ENCODE results near the gene ZNF683.
"Not testable (repeated sequence)": the region's sequence is repeated elsewhere in the genome, so short reads cannot be mapped to it uniquely, and the experiment has no call there.

ZNF683 gene

DNA sequence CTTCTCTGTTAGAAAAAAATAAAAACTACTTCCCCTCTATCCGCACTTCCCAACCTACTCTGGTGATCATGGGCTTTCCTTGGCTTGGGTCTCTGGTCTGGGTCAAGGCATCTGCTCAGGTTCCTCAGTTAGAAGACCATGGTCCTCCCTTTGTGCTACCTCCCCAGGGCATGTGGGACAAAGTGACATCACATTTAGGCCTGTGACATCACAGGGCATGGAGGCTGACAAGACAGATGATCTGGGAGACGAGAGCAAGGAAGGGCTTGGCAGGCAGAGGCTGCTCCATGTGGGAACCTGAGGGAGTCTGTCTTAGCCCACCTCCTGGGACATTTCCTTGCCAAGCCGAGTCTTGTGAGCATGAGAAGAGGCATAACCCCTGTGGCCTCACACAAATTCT is at the start of gene ZNF683:
ZNF683 (minus strand) TSS at position 140 of the 400 bp plus-strand sequence. CDS start 4,179 bp downstream, outside the sequence.
- not testable (repeated sequence) for DNase-seq

DNA sequence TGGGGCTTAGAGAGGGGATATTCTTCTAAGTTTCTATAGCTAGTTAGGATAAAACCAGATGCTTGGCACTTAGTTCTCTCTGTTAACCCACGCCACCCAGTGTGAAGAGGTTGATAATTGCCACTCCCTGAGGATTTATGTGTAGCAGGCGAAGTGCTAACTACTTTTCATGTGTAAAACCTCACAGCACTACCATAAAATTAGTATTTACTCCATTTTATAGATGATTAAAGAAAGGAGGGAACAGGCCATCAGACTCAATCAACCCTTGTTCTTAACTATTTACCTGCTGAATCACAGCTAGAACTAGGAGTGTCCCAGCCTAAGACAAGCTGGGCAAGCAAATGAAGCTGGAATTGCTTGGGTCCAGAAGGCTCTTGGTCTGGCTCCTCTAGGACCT is 46.9 kb upstream of the ZNF683 start:
- DNase-seq = no peak

DNA sequence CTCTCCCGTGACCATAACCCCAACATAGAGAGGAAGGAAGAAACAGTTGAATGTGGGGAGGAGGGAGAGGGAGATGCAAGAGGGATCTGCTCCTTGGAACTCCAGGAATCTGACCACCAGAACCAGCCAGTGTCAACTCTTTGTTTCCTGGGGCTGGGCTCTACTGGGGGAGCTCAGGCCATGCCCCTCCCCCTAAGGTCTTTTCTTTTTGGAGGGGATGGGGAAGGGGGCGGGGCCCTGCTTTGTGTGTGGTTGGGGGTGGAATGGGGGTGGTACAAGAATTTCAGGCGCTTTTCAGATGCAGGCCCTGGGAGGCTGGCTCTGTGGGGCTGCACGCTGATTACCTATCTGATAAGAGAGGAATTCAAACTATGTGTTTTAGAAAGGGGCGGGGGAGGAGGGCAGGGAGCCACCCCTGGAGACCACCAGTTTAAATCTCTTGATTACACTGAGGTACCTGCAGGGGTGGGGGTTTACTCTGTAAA is 46.4 kb upstream of the ZNF683 start:
- DNase-seq = no peak

DNA sequence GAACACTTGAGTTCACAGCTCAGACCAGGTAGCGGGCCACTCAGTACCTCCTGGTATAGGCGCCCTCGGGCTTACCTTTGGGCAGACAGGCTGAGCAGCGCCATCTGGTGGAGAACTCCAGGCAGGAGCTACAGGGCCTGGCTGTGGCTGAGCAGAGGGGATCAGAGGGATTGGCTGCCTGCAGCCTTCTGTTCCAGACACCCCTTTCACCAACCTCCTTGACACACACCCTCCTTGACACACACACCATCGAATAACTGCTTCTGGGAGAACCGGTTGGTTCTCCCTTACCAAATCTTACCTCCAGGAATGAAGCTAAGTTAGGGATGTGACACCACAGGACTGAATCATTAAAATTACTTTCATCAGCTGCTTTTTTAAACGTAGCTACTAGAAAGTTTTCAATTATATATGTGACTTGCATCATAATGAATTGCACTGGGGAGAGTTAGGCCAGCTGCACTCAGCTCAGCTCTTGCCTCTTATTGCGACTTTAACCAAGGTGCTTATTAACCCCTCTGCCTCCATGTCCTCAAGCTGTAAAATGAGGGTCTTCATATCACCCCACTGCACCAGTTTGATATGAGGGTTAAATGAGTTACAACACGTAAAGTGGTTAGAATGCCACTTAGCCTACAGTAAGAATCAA is 44.7 kb upstream of the ZNF683 start:
- peak; percentile 58 to 67 for DNase-seq

DNA sequence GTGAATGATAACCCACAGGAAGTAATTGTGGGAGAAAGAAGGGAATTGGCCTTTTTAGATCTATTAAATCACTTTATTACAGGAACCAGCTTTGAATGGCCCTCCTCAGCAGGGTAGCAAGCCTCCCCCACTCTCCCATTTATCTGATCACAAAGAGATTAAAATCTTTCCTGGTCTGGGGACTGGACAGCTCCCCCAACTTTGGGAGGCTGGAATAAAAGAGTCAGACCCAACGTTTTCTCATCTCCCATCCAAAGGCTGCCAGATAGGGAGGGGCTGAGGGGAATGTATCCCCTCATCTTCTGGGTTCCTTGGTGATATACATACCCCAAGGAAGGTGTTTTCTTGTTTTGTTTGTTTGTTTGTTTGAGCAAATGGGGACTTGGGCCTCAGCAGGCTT is 40.5 kb upstream of the ZNF683 start:
- DNase-seq = no peak

DNA sequence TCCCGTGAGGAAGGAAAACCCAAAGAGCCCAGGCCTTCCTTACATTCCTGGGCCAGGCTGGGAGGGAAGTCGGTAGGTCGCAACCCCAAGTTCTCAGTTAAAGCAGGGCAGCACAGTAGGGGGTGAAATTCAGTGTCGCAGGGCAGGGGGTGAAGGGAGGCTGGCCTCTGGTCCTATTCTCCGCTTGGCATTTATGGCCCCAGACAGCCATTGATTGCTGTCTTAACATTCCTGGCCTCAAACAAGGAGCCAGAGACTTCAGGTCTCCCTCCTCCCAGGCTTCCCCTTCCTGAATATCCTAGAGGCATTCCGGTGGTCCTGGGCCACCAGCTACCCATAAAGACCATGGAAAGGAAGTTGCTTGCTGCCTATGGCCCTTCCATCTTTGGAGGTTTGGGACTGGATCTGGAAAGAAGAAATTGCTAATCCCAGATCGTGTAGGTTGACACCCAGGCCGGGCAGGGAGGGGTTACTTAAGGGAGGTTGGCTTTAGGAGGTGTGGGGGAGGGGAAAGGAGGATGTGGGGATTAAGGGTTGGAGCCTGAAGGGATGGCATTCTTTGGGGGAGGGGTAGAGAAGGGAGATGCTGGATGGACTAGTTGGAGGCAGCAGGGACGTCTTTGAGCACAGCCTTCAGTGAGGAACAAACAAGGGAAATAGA is 39.8 kb upstream of the ZNF683 start:
- DNase-seq = no peak

DNA sequence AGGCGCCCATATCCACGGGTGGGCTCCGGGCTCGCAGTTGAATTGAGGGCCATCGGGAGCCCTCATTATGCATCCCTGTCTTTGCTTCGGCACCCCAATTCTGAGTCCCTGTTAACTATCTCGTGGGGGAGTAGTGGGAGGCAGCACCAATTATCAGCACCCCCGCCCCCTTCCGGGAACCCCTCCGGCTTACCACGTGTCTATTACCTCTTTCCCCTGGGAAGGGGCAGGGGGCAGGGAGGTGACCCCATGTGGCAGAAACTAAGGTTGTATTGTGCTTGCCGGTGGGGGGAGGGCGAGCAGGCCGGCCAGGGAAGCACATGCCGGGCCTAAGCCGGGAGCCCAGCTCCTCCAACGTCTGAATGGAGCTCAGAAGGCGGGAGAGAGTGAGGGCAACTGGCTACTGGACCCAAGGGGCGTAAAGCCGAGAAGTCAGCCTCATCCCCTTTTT is 39.1 kb upstream of the ZNF683 start:
- DNase-seq = no peak

DNA sequence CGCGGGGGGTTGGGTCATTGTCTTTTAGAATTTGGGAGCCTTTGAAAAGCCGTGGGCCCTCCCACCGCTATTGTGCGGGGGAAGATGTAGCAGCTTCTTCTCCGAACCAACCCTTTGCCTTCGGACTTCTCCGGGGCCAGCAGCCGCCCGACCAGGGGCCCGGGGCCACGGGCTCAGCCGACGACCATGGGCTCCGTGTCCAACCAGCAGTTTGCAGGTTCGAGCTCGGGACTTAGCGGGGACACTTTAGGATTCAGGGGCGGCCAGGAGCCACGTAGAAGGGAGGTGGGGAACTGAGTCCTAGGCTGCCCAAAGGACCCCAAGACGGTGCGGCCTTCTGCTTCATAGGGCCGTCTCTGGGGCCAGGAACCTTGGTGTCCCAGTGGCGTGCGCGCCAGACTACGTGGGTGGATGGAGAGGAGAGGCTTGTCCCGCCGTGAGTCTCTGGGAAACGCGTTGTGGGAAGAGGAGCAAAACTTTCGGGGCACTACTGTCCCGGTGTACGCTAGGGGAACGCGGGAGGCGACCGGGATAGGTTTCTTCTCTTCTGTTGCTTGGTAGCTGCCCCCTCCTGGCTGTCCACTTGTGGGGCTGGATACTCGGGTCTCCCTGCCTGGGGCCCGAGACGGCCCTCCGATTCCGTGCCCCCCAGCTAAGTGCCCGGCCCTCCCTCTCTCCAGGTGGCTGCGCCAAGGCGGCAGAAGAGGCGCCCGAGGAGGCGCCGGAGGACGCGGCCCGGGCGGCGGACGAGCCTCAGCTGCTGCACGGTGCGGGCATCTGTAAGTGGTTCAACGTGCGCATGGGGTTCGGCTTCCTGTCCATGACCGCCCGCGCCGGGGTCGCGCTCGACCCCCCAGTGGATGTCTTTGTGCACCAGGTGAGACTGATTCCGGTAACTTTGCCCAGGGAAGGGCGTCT is 38.4 kb upstream of the ZNF683 start, which contains the start of gene LIN28A:
LIN28A (plus strand) TSS at position 112 of the 918 bp plus-strand sequence; CDS start at position 187, 75 bp downstream.
- DNase-seq = no peak

DNA sequence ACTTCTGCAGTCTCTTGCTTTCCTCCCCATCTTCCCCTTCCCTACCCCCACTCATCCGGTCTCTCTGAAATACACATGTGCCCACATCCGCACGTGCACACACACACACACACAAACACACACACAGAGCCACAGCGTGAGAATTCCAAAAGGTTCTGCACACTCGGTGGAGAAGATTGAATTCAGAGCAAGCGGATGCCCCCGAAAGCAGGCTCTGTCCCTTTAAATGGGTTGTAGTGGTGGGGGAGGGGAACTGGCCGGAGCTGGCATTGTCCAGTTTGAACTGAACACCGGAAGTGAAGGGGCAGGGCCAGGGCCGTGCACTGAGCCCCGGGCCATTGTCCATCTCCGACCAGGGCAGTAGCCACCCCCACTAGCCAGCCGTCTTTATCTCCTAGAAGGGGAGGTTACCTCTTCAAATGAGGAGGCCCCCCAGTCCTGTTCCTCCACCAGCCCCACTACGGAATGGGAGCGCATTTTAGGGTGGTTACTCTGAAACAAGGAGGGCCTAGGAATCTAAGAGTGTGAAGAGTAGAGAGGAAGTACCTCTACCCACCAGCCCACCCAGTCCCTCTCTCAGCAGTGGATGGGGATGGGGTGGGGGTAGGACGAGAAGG is 36.7 kb upstream of the ZNF683 start:
- no peak for DNase-seq

DNA sequence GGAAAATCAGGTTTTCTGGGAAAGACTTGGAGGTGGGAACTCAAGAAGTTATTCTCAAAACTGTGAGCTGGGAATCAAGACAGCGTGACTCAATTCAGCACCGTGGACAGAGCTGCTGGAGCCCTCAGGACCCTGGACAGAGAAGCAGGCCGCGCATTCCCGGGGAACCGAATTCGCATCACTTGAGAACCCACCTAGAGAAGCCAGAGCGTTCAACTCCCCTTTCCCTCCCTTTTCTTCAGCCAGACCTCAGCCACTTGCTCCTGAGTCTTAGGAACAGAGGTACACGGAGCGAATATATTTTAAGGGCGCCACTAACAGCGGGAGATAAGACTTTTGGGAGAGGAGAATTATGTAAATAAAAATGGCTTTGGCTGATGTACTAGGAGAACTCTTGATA is 36.1 kb upstream of the ZNF683 start:
- peak; percentile 14 to 35 for DNase-seq

DNA sequence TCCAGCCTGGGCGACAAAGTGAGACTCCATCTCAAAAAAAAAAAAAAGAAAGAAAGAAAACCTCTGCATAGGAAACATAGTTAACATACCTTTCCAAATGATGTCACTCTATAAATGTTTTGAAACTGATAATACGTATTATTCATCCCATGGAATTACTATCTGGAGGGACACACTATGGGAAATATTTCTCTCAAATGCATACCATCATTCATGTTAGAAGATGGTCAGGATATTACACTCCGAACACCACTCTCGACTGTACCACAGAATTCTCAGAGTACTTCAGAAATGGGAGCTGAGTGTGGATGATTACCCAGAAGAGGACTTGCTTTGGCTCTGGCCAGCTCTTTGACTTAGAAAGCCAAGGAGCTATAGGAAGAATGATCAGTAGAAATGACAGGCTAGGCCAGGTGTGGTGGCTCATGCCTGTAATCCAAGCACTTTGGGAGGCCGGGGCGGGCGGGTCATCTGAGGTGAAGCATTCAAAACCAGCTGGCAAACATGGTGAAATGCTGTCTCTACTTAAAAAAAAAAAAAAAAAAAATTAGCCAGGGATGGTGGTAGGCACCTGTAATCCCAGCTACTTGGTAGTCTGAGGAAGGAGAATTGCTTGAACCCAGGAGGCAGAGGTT is 32.8 kb upstream of the ZNF683 start:
- DNase-seq = no peak

DNA sequence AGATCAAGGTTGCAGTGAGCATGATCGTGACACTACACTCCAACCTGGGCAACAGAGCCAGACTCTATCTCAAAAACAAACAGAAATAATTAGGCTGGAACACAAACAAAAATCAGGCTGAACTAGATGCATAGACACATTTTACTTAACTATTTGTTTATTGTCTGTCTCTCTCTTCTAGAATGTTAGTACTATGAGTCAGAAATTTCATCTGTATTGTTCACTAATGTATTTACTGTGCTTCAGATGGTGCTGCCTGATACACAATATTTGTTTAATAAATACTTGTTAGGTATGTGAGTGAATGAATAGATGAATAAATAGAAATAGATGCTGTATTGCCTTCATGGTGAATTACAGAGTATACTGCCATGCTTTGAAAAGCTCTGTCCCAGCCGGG is 32.1 kb upstream of the ZNF683 start:
- no peak for DNase-seq

DNA sequence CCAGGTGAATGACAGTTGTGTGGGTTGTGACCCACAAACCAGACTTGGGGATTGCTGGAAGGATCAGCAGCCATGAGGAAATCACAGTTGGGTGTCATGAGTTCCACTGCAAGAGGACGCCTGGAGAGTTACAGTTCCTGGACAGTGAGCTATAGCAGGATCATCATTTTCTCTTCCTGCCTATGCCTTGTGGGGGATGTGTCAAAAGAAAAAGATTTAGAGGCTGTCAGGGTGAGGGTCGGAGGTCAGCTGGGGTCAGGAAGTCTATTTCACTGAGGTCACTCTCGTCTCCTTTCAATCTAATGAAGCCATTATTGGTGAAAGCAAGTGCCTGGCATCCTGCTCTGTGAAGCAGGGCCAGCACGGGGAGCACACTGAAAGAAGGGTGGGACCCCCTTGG is 31.1 kb upstream of the ZNF683 start:
- no peak for DNase-seq

DNA sequence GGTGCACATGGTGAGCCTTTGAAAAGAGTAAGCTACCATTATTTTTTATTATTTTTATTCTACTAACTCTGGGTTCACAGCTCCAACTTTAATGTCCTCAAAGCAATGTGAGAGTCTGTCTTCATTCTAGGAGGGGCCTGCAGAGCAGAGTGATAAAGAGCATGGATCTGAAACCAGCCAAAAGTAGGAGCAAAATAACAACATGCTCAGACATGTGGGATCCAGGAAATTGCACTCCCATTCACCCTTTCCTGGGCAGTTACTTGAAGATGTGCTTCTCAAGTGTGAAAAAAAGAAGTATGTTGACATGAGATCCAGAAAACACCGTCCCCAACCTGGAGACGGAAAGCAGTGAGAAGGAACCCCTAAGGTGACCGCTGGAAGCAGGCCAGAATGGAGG is 29.3 kb upstream of the ZNF683 start:
- DNase-seq = no peak

DNA sequence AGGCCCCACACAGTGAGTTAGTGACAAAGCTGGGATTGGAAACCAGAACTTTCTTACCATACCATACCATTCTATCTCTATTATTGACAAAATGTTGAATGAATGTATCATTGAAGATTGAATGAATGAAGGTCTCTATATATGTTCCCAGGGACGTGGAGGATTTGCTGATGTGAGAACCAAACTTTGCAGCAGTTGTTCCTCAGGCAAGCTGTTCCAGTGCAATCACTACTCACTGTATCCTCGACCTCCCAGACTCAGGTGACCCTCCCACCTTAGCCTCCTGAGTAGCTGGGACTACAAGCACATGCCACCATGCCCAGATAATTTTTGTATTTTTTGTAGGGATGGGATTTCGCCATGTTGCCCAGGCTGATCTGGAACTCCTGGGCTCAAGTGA is 26.5 kb upstream of the ZNF683 start:
- no peak for DNase-seq

DNA sequence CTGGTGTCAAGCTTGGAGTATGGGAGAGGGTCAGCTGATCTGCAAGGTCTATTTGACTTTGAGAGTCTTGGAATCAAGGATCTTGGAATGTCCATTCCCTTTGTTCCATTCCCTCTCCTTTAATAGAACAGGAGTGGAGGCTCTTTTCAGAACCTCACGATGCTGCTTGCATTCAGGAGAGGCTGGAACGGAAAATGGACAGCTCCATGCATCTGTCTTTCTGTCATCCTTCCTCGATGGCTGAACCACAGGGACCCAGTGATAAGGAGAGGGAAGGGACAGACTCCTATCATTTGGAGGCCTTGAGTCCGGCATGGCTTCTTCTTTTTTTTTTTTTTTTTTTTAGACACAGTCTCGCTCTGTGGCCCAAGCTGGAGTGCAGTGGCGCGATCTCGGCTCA is 23.2 kb upstream of the ZNF683 start:
- no peak for DNase-seq

DNA sequence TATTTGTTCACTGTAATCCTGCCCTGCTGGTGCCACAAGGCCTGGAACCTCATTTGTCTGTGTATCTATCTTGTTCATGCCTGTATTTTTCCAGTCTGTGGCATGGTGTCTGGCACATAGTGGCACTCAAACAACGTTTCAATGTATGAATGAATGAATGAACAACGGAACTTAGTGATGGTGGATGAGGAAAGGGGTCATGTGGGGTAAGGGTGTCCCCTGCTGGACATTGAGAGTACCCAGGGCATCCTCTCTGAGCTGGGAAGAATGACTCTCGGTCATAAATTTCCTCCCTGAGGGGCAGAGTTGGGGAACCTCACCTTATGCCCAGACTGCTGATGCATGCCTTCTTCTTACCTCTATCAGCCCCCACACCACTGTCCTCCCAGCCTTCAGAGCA is 18.9 kb upstream of the ZNF683 start:
- peak; percentile 35 to 45 for DNase-seq

DNA sequence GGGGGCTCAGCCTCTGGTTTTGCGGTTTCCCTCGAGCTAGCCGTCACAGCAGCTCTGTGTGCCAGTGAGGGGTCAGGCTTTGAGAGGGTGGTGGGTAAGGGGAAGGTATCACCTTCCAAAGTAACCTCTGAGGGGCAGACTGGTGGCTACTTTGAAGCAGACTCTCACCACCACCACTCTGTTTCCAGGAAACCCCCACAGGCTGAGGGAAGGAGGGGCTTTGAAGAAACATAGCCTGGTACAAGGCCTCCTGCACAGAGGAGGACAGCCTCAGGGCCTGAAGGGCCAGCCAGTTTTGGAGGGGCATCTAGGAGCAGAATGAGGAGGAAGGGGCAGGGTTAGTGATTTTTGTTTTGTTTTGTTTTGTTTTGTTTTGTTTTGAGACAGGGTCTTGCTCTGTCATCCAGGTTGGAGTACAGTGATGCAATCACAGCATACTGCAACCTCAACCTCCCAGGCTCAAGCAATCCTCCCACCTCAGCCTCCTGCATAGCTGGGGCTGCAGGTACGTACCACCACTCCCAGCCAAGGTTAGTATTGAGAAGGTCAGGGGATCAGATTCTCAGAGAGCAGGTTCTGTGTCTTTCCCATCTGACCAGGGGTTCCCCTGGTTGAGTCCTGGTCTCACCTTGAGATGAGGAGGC is 17.2 kb upstream of the ZNF683 start:
- no peak for DNase-seq

DNA sequence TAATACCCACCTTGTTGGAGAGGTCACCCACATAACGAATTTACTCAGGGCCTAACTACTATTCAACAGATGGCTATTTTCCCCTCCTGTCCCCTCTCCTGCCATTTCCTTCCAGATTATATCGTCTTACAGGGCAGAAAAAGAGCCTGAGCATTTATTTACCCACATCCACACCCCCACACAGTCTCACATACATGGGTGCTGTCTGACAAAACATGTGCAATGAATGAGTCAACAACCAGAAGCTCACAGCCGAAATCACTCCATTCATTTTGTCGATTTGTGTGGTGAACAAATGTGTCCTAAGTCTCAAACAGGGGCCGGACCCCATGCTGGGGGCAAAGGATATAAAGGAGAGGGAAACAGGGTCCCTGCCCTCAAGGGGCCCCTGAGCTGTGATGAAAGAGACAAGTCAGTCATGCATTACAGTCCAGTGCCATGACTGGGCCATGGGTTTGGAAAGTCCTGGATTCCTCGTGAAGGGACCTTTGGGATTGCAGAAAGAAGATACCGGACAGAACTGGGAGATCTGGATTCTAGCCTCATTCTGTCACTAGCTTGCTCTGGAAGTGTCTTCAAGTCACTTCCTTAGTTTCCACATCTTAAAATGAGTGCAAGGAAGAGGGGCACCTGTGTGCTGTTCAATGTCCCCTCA is 16.4 kb upstream of the ZNF683 start:
- DNase-seq = no peak

DNA sequence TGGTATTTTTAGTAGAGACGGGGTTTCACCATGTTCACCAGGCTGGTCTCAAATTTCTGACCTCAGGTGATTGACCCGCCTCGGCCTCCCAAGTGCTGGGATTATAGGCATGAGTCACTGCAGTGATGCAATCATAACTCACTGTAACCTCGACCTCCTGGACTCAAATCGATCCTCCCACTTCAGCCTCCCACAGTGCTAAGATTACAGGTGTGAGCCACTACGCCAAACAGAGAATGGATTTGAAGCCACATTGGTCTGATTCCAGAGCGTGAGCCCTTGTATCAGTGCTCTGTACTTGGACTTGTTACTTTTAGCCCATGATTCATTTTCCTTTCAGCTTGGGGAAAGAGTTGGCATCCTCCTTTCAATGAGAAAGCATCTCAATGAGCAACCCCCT is 14.9 kb upstream of the ZNF683 start:
- no peak for DNase-seq

DNA sequence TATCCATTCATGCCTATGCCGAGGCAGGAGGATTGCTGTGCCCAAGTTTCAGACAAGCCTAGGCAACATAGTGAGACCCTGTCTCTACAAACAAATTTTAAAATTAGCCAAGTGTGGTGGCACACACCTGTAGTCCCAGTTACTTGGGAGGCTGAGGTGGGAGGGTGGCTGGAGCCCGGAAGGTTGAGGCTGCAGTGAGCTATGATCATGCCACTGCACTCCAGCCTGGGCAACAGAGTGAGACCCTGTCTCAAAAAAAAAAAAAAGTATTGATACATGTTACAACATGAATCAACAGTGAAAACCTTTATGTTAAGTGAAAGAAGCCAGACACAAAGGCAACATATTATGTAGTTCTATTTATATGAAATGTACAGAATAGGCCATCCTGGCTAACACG is 12.5 kb upstream of the ZNF683 start:
- DNase-seq = not testable (repeated sequence)

Measured in AML-193 (cell line).